OCI-LY1 (cell line): ENCODE data around the gene ARID5B.

Experiments used
- H2AFZ ChIP-seq: fragments of 200-600 bp; sonication (generic), shearing (Covaris generic); 2 replicates; pipeline ENCODE4 v1.6.0; 2014; ENCODE audit warnings: antibody characterized with exemption, mild to moderate bottlenecking, low read length
- H3F3A ChIP-seq: fragments of 200-600 bp; sonication (generic), shearing (Covaris generic); 2 replicates; pipeline ENCODE4 v1.6.0; 2014; ENCODE audit warnings: mild to moderate bottlenecking, antibody characterized with exemption, low read length, moderate library complexity; ENCODE audit not compliant: insufficient read depth
- H3K27ac ChIP-seq: fragments of 200-600 bp; sonication (generic); 2 replicates; pipeline ENCODE4 v1.5.1; 2014; ENCODE audit warnings: low read length, mixed run types, mild to moderate bottlenecking, low read depth; ENCODE audit not compliant: poor library complexity, severe bottlenecking
- H3K27me3 ChIP-seq: fragments of 200-600 bp; sonication (generic); 2 replicates; pipeline ENCODE4 v1.6.0; 2014; ENCODE audit warnings: antibody characterized with exemption, mild to moderate bottlenecking, low read length, moderate library complexity; ENCODE audit not compliant: insufficient read depth
- H3K36me3 ChIP-seq: fragments of 200-600 bp; sonication (generic); 2 replicates; pipeline ENCODE4 v1.6.1; 2014; ENCODE audit warnings: mild to moderate bottlenecking, antibody characterized with exemption, low read length, moderate library complexity, mixed read lengths; ENCODE audit not compliant: insufficient read depth
- H3K4me1 ChIP-seq: fragments of 200-600 bp; sonication (generic); 2 replicates; pipeline ENCODE4 v1.5.1; 2014; ENCODE audit warnings: mild to moderate bottlenecking, low read length, moderate library complexity; ENCODE audit not compliant: insufficient read depth, severe bottlenecking
- H3K4me2 ChIP-seq: fragments of 200-600 bp; sonication (generic), shearing (Covaris generic); 2 replicates; pipeline ENCODE4 v1.6.1; 2014; ENCODE audit warnings: low read length
- H3K4me3 ChIP-seq: fragments of 200-600 bp; sonication (generic); 2 replicates; pipeline ENCODE4 v1.5.1; 2014; ENCODE audit warnings: low read length, low read depth, mild to moderate bottlenecking, mixed read lengths; ENCODE audit not compliant: poor library complexity, severe bottlenecking
- H3K79me2 ChIP-seq: fragments of 200-600 bp; shearing (Covaris generic); 2 replicates; pipeline ENCODE4 v1.6.1; 2016; ENCODE audit warnings: mixed run types, low read length, mixed read lengths; ENCODE audit not compliant: insufficient read depth
- H3K9ac ChIP-seq: fragments of 200-600 bp; sonication (generic), shearing (Covaris generic); 2 replicates; pipeline ENCODE4 v1.6.1; 2014; ENCODE audit warnings: mild to moderate bottlenecking, low read length, mixed read lengths
- H3K9me2 ChIP-seq: fragments of 200-600 bp; sonication (generic), shearing (Covaris generic); 2 replicates; pipeline ENCODE4 v1.6.1; 2014; ENCODE audit warnings: low read depth, mild to moderate bottlenecking, low read length, mixed read lengths
- H3K9me3 ChIP-seq: fragments of 200-600 bp; shearing (Covaris generic); 2 replicates; pipeline ENCODE4 v1.6.1; 2014; ENCODE audit warnings: low read length, mixed read lengths
- H4K20me1 ChIP-seq: fragments of 200-600 bp; sonication (generic), shearing (Covaris generic); 2 replicates; pipeline ENCODE4 v1.6.0; 2016; ENCODE audit warnings: mild to moderate bottlenecking, low read length; ENCODE audit not compliant: insufficient read depth
- EZH2 ChIP-seq: fragments of 200-600 bp; sonication (generic), shearing (Covaris generic); IDR thresholded peaks from 2 replicates; pipeline ENCODE4 v1.8.0; 2017; ENCODE audit warnings: borderline replicate concordance, mixed run types, mild to moderate bottlenecking, antibody characterized with exemption, low read length, moderate library complexity, mixed read lengths
- TF ChIP-seq, protein P1 (sequence below): fragments of 200-600 bp; sonication (generic), shearing (Covaris generic); IDR thresholded peaks from 2 replicates; pipeline ENCODE4 v1.5.1; 2017; ENCODE audit warnings: mild to moderate bottlenecking, antibody characterized with exemption, low read length, moderate library complexity, mixed read lengths

Gene ARID5B

DNA sequence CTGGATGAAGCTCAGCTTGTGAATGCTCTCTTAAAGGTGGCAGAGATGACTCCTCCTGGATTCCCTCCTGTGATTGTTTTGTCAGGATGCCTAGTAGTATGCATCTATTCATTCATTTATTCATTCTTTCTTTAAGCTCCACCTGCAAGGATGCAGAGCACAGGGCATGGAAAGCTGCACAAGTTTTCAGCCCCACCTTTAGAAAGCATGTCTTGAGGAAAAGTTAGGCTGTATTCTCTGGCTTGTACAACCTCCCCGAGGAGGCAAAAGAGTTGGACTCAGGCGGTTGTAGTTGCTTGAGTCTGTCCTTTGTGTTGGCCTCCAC lies 22.4 kb downstream of the ARID5B start:
- Histone ChIP-seq H3K27ac (no peak overlapping the region), H3K4me2 (no peak overlapping the region)

DNA sequence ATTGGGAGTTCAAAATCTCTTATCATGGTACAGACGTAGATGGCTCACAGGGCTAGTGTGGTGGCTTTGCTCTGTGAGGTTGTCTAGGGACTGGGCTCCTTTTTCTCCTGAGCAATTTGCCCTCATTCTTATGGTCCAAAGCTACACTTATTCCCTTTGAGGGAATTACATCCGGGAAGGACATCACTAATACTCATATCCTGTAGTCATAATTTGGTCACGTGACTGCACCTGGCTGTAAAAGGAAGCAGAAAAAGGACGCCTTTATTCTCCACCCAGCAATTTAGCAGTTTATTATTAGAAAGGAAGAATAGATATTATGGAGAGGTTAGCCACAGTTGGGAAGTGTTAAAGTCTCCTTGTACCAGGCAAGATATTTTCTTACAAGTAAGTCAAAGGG lies 28.1 kb downstream of the ARID5B start:
- Histone ChIP-seq H3K4me1 (peaks cover 23% of the 10 kb centered on the region), H3K4me3 (no peak overlapping the region), H3K9me2 (no peaks in the 10 kb centered on the region), H3K9ac (no peak overlapping the region), H4K20me1 (no peaks in the 10 kb centered on the region), H3F3A (no peaks in the 10 kb centered on the region), H3K4me2 (no peak overlapping the region), H3K79me2 (peaks cover 13% of the 10 kb centered on the region; the same call in 1 of the 2 replicates), H3K36me3 (peaks cover 63% of the 10 kb centered on the region), H2AFZ (no peak overlapping the region), H3K27me3 (no peaks in the 10 kb centered on the region), H3K9me3 (no peaks in the 10 kb centered on the region), H3K27ac (no peak overlapping the region)
- TF ChIP-seq, protein P1, sequence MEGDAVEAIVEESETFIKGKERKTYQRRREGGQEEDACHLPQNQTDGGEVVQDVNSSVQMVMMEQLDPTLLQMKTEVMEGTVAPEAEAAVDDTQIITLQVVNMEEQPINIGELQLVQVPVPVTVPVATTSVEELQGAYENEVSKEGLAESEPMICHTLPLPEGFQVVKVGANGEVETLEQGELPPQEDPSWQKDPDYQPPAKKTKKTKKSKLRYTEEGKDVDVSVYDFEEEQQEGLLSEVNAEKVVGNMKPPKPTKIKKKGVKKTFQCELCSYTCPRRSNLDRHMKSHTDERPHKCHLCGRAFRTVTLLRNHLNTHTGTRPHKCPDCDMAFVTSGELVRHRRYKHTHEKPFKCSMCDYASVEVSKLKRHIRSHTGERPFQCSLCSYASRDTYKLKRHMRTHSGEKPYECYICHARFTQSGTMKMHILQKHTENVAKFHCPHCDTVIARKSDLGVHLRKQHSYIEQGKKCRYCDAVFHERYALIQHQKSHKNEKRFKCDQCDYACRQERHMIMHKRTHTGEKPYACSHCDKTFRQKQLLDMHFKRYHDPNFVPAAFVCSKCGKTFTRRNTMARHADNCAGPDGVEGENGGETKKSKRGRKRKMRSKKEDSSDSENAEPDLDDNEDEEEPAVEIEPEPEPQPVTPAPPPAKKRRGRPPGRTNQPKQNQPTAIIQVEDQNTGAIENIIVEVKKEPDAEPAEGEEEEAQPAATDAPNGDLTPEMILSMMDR: no peak
- TF ChIP-seq EZH2: no peak

More for the DNA sequence above, 22.4 kb downstream of the ARID5B start:
- H3K79me2 ChIP-seq: peaks cover 30% of the 10 kb centered on the region; the same call in 1 of the 2 replicates
- no peaks in the 10 kb centered on the region for H3F3A ChIP-seq
- no peak overlapping the region for H2AFZ ChIP-seq
- H3K27me3 ChIP-seq: no peaks in the 10 kb centered on the region
- no peaks in the 10 kb centered on the region for H3K9me3 ChIP-seq
- no peak overlapping the region for H3K9ac ChIP-seq
- no peak for TF ChIP-seq EZH2
- TF ChIP-seq, protein P1: no peak
- no peaks in the 10 kb centered on the region for H4K20me1 ChIP-seq
- no peaks in the 10 kb centered on the region for H3K9me2 ChIP-seq
- no peaks in the 10 kb centered on the region for H3K4me1 ChIP-seq
- no peak overlapping the region for H3K4me3 ChIP-seq
- peaks cover 54% of the 10 kb centered on the region for H3K36me3 ChIP-seq

DNA sequence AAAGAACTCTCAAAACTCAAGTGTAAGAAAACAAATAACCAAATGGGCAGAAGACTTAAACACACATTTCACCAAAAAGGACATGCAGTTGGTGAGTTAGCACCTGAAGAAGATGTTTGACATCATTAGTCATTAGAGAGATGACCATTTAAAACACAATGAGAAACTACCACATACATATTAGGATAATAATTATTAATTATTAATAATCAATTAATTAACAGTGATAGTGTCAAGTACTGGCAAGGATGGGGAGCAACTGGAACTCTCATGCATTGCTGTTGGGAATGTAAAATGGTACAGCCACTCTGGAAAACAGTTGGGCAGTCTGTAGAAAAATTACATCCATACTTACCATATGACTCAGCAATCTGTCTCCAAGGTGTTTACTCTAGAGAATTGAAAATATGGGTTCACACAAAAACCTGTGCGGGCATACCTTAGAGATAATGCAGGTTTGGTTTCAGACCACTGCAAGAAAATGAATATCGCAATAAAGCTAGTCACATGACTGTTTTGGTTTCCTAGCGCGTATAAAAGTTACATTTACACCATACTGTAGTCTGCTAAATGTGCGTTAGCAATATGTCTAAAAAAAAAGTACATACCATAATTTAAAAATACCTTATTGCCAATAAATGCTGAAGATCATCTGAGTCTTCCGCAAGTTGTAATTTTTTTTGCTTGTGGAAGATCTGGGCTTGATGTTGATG lies 30.3 kb downstream of the ARID5B start:
- Histone ChIP-seq H3K4me1 (peaks cover 33% of the 10 kb centered on the region), H3K9me3 (no peaks in the 10 kb centered on the region), H3K9me2 (no peaks in the 10 kb centered on the region), H3K4me2 (no peak overlapping the region), H3F3A (no peaks in the 10 kb centered on the region), H3K4me3 (no peak overlapping the region), H4K20me1 (no peaks in the 10 kb centered on the region), H3K27ac (no peak overlapping the region), H2AFZ (no peak overlapping the region), H3K36me3 (peaks cover 50% of the 10 kb centered on the region), H3K27me3 (no peaks in the 10 kb centered on the region), H3K9ac (no peak overlapping the region), H3K79me2 (peaks cover 14% of the 10 kb centered on the region; the same call in 1 of the 2 replicates)
- TF ChIP-seq, protein P1: no peak
- TF ChIP-seq EZH2: no peak
